ENCODE measurements around the gene KAZN. TPM values are rescaled to one million over a fixed set of nuclear protein-coding genes. Genes with fewer than 3 reads are reported as not detected.

Gene KAZN
- total and polyA plus RNA-seq, 12 donors = 1.1 to 6.5 (median 1.9) TPM

GRCh38 chr1:14846688-14847087, 248.2 kb downstream of the KAZN start:
- no peak overlapping the region for H3K27ac ChIP-seq
- no peaks in the 10 kb centered on the region for H3K4me1 ChIP-seq
- no peak for ATAC-seq
- peaks cover 0 to 29% (median 8%) of the 10 kb centered on the region in 7 donors for H3K27me3 ChIP-seq
- TF ChIP-seq CTCF (IDR thresholded peaks at IDR 0.05) = no peak
- WGBS, 2 donors = 80 to 85% methylated on average over 4 of the region's 4 CpGs
- intact Hi-C loops (cut with DNase I) = loop anchor here in 1 of 10 donors (2.0 kb wide), 1 partner anchor 14 kb away; no protein-coding TSS in a partner anchor
- DNase-seq = no peak
- H3K4me3 ChIP-seq = no peak overlapping the region
- peaks cover 0 to 17% (median 11%) of the 10 kb centered on the region in 11 donors for H3K9me3 ChIP-seq
- no peaks in the 10 kb centered on the region for H3K36me3 ChIP-seq

DNA sequence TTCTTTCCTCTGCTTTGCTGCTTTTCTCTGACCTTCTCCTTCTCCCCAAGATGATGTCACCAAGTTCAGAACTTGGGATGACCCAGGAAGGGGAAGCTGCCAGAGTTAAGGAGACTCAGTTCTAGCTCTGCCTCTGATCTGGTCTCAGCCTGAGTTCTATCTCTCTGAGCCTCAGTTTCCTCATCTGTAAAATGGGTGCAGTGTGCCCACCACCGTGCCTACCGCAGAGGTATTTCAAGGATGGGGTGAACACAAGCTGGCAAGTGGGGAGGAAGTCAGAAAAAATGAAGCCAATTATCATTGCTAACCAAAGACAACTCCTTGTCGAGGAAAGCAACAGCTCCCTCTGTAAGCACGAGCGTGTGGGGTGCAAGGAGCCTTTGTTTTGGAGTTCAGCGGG, 249.7 kb downstream of the KAZN start:
- H3K4me1 ChIP-seq = no peaks in the 10 kb centered on the region
- 82 to 83% methylated on average over 6 of the region's 6 CpGs for WGBS, 2 donors
- intact Hi-C loops (cut with DNase I) = no loop called here
- ATAC-seq (no peak), DNase-seq (no peak)
- H3K4me3 ChIP-seq = no peak overlapping the region
- H3K27ac ChIP-seq = no peak overlapping the region
- no peak for TF ChIP-seq CTCF (IDR thresholded peaks at IDR 0.05)
- H3K36me3 ChIP-seq = no peaks in the 10 kb centered on the region
- H3K27me3 ChIP-seq = peaks cover 0 to 27% (median 13%) of the 10 kb centered on the region in 7 donors
- H3K9me3 ChIP-seq = peaks cover 0 to 2% (median 0%) of the 10 kb centered on the region in 11 donors

DNA sequence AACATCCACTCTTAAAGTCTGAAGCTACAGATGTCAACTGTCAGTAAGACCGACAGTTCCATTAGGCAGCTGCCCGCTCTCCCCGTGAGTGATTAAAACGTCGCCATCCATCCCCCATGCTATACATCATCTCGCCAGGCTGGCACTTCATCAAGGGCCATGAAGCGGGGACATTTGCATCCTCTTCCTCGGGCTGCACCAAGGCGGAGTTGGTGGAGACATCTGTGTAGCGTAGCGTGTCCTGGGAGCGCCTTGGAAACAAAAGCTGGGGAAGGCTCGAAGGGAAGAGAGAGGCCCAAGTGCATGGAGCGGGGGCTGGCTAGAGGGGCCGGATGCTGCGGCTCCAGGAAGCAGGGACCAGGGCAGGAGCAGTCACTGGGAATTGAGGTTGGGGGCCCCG, 250.1 kb downstream of the KAZN start:
- no peak for TF ChIP-seq CTCF (IDR thresholded peaks at IDR 0.05)

DNA sequence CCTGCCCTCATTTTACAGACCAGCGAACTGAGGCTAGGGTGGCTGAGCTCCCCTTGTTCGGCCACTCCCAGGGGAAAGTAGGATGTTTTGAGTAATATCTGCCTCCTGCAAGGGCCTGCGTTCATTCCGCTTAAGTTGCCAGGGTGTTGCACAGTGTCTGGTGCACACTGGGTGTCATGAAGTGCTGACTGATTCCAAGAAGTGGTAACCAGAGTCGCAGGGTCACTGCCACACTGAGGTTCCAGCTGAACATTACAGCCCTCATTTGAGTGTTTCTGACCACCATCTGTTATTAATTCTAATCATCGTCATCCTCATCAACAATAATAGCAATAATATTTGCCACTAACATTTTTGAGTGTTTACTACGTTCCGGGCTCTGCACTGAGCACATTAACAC, 250.6 kb downstream of the KAZN start:
- TF ChIP-seq CTCF (IDR thresholded peaks at IDR 0.05) = no peak
- 79 to 80% methylated on average over 8 of the region's 8 CpGs for WGBS, 2 donors
- Histone ChIP-seq H3K4me1 (no peaks in the 10 kb centered on the region), H3K27me3 (peaks cover 0 to 29% (median 13%) of the 10 kb centered on the region in 7 donors), H3K36me3 (no peaks in the 10 kb centered on the region), H3K27ac (no peak overlapping the region), H3K9me3 (no peaks in the 10 kb centered on the region), H3K4me3 (no peak overlapping the region)
- intact Hi-C loops (cut with DNase I) = no loop called here
- DNase-seq (no peak), ATAC-seq (no peak)

More for the DNA sequence above, 250.1 kb downstream of the KAZN start:
- Histone ChIP-seq H3K4me1 (no peaks in the 10 kb centered on the region), H3K9me3 (no peaks in the 10 kb centered on the region), H3K36me3 (no peaks in the 10 kb centered on the region), H3K4me3 (no peak overlapping the region), H3K27me3 (peaks cover 0 to 28% (median 13%) of the 10 kb centered on the region in 7 donors), H3K27ac (no peak overlapping the region)
- intact Hi-C loops (cut with DNase I) = no loop called here
- 68 to 69% methylated on average over 17 of the region's 17 CpGs for WGBS, 2 donors
- no peak for ATAC-seq
- no peak for DNase-seq
